Measurements from ENCODE around the gene CCDC180.

Gene CCDC180

GRCh38 chr9:97293207-97293721 is 14.2 kb upstream of the CCDC180 start:
- Histone ChIP-seq H3K36me3 (ENCODE audit: control insufficient read depth in 5 of 5, insufficient read depth in 5 of 5, low read length in 5 of 5) (peaks cover 5 to 48% (median 33%) of the 10 kb centered on the region in 5 donors), H3K27ac (ENCODE audit: low read depth, low read length) (no peak overlapping the region), H3K4me1 (ENCODE audit: control insufficient read depth in 5 of 5, insufficient read depth in 5 of 5, low read length in 5 of 5) (peaks cover 6 to 29% (median 20%) of the 10 kb centered on the region in 5 donors), H3K4me3 (ENCODE audit: low read depth in 1 of 5, low read length in 5 of 5) (peak overlapping the region in 1 of 5 donors; percentile 44), H3K27me3 (ENCODE audit: control insufficient read depth in 5 of 5, insufficient read depth in 4 of 5, low read length in 5 of 5) (no peaks in the 10 kb centered on the region), H3K9me3 (ENCODE audit: control insufficient read depth in 5 of 5, low read length in 5 of 5) (peaks cover 0 to 10% (median 5%) of the 10 kb centered on the region in 5 donors), H3K9ac (ENCODE audit: low read length in 5 of 5) (no peak overlapping the region)

- H3K36me3 ChIP-seq (ENCODE audit: control insufficient read depth in 5 of 5, insufficient read depth in 5 of 5, low read length in 5 of 5) = peaks cover 4 to 42% (median 28%) of the 10 kb centered on the region in 5 donors
- H3K27me3 ChIP-seq (ENCODE audit: control insufficient read depth in 5 of 5, insufficient read depth in 4 of 5, low read length in 5 of 5) = no peaks in the 10 kb centered on the region
- H3K27ac ChIP-seq (ENCODE audit: low read depth, low read length) = no peak overlapping the region
- H3K9ac ChIP-seq (ENCODE audit: low read length in 5 of 5) = no peak overlapping the region
- peak overlapping the region in 2 of 5 donors; percentile 3 to 44 for H3K4me3 ChIP-seq (ENCODE audit: low read depth in 1 of 5, low read length in 5 of 5)
- peaks cover 0 to 10% (median 5%) of the 10 kb centered on the region in 5 donors for H3K9me3 ChIP-seq (ENCODE audit: control insufficient read depth in 5 of 5, low read length in 5 of 5)
- peaks cover 6 to 29% (median 20%) of the 10 kb centered on the region in 5 donors for H3K4me1 ChIP-seq (ENCODE audit: control insufficient read depth in 5 of 5, insufficient read depth in 5 of 5, low read length in 5 of 5)
Observed at GRCh38 chr9:97293818-97294217, 13.6 kb upstream of the CCDC180 start.

- H3K9me3 ChIP-seq (ENCODE audit: control insufficient read depth in 5 of 5, low read length in 5 of 5) = peaks cover 0 to 14% (median 5%) of the 10 kb centered on the region in 5 donors
- no peak overlapping the region for H3K4me3 ChIP-seq (ENCODE audit: low read depth in 1 of 5, low read length in 5 of 5)
- no peaks in the 10 kb centered on the region for H3K27me3 ChIP-seq (ENCODE audit: control insufficient read depth in 5 of 5, insufficient read depth in 4 of 5, low read length in 5 of 5)
- peaks cover 6 to 26% (median 18%) of the 10 kb centered on the region in 5 donors for H3K4me1 ChIP-seq (ENCODE audit: control insufficient read depth in 5 of 5, insufficient read depth in 5 of 5, low read length in 5 of 5)
- H3K9ac ChIP-seq (ENCODE audit: low read length in 5 of 5) = no peak overlapping the region
- H3K36me3 ChIP-seq (ENCODE audit: control insufficient read depth in 5 of 5, insufficient read depth in 5 of 5, low read length in 5 of 5) = peaks cover 0 to 10% (median 4%) of the 10 kb centered on the region in 5 donors
- no peak overlapping the region for H3K27ac ChIP-seq (ENCODE audit: low read depth, low read length)
Observed at GRCh38 chr9:97297889-97298288, 9.6 kb upstream of the CCDC180 start.

- H3K4me3 ChIP-seq (ENCODE audit: low read depth in 1 of 5, low read length in 5 of 5) = no peak overlapping the region
- H3K27me3 ChIP-seq (ENCODE audit: control insufficient read depth in 5 of 5, insufficient read depth in 4 of 5, low read length in 5 of 5) = no peaks in the 10 kb centered on the region
- H3K4me1 ChIP-seq (ENCODE audit: control insufficient read depth in 5 of 5, insufficient read depth in 5 of 5, low read length in 5 of 5) = peaks cover 0 to 5% (median under 1%) of the 10 kb centered on the region in 5 donors
- peaks cover 0 to 14% (median 5%) of the 10 kb centered on the region in 5 donors for H3K9me3 ChIP-seq (ENCODE audit: control insufficient read depth in 5 of 5, low read length in 5 of 5)
- H3K36me3 ChIP-seq (ENCODE audit: control insufficient read depth in 5 of 5, insufficient read depth in 5 of 5, low read length in 5 of 5) = peaks cover 0 to 6% (median 1%) of the 10 kb centered on the region in 5 donors
- no peak overlapping the region for H3K9ac ChIP-seq (ENCODE audit: low read length in 5 of 5)
- H3K27ac ChIP-seq (ENCODE audit: low read depth, low read length) = no peak overlapping the region
Observed at GRCh38 chr9:97299809-97300414, 7.5 kb upstream of the CCDC180 start.

GRCh38 chr9:97300586-97300985 is 6.9 kb upstream of the CCDC180 start:
- no peaks in the 10 kb centered on the region for H3K4me1 ChIP-seq (ENCODE audit: control insufficient read depth in 5 of 5, insufficient read depth in 5 of 5, low read length in 5 of 5)
- no peak overlapping the region for H3K27ac ChIP-seq (ENCODE audit: low read depth, low read length)
- H3K9ac ChIP-seq (ENCODE audit: low read length in 5 of 5) = no peak overlapping the region
- no peak overlapping the region for H3K4me3 ChIP-seq (ENCODE audit: low read depth in 1 of 5, low read length in 5 of 5)
- H3K9me3 ChIP-seq (ENCODE audit: control insufficient read depth in 5 of 5, low read length in 5 of 5) = peaks cover 0 to 14% (median 5%) of the 10 kb centered on the region in 5 donors
- no peaks in the 10 kb centered on the region for H3K36me3 ChIP-seq (ENCODE audit: control insufficient read depth in 5 of 5, insufficient read depth in 5 of 5, low read length in 5 of 5)
- H3K27me3 ChIP-seq (ENCODE audit: control insufficient read depth in 5 of 5, insufficient read depth in 4 of 5, low read length in 5 of 5) = no peaks in the 10 kb centered on the region

- H3K9ac ChIP-seq (ENCODE audit: low read length in 5 of 5) = no peak overlapping the region
- H3K27ac ChIP-seq (ENCODE audit: low read depth, low read length) = no peak overlapping the region
- peaks cover 0 to 14% (median 5%) of the 10 kb centered on the region in 5 donors for H3K9me3 ChIP-seq (ENCODE audit: control insufficient read depth in 5 of 5, low read length in 5 of 5)
- H3K27me3 ChIP-seq (ENCODE audit: control insufficient read depth in 5 of 5, insufficient read depth in 4 of 5, low read length in 5 of 5) = no peaks in the 10 kb centered on the region
- no peaks in the 10 kb centered on the region for H3K36me3 ChIP-seq (ENCODE audit: control insufficient read depth in 5 of 5, insufficient read depth in 5 of 5, low read length in 5 of 5)
- H3K4me3 ChIP-seq (ENCODE audit: low read depth in 1 of 5, low read length in 5 of 5) = no peak overlapping the region
- peaks cover 0 to 4% (median 2%) of the 10 kb centered on the region in 5 donors for H3K4me1 ChIP-seq (ENCODE audit: control insufficient read depth in 5 of 5, insufficient read depth in 5 of 5, low read length in 5 of 5)
Observed at GRCh38 chr9:97301974-97302373, 5.5 kb upstream of the CCDC180 start.

GRCh38 chr9:97304586-97304985 is 2.9 kb upstream of the CCDC180 start:
- no peak overlapping the region for H3K9ac ChIP-seq (ENCODE audit: low read length in 5 of 5)
- no peak overlapping the region for H3K27ac ChIP-seq (ENCODE audit: low read depth, low read length)
- H3K9me3 ChIP-seq (ENCODE audit: control insufficient read depth in 5 of 5, low read length in 5 of 5) = peaks cover 0 to 4% (median 0%) of the 10 kb centered on the region in 5 donors
- H3K27me3 ChIP-seq (ENCODE audit: control insufficient read depth in 5 of 5, insufficient read depth in 4 of 5, low read length in 5 of 5) = no peaks in the 10 kb centered on the region
- H3K36me3 ChIP-seq (ENCODE audit: control insufficient read depth in 5 of 5, insufficient read depth in 5 of 5, low read length in 5 of 5) = peaks cover 0 to 5% (median 4%) of the 10 kb centered on the region in 5 donors
- H3K4me1 ChIP-seq (ENCODE audit: control insufficient read depth in 5 of 5, insufficient read depth in 5 of 5, low read length in 5 of 5) = peaks cover 0 to 16% (median 12%) of the 10 kb centered on the region in 5 donors
- no peak overlapping the region for H3K4me3 ChIP-seq (ENCODE audit: low read depth in 1 of 5, low read length in 5 of 5)

GRCh38 chr9:97305501-97306298 is 1.8 kb upstream of the CCDC180 start:
- Histone ChIP-seq H3K36me3 (ENCODE audit: control insufficient read depth in 5 of 5, insufficient read depth in 5 of 5, low read length in 5 of 5) (peaks cover 0 to 14% (median 11%) of the 10 kb centered on the region in 5 donors), H3K27me3 (ENCODE audit: control insufficient read depth in 5 of 5, insufficient read depth in 4 of 5, low read length in 5 of 5) (no peaks in the 10 kb centered on the region), H3K27ac (ENCODE audit: low read depth, low read length) (no peak overlapping the region), H3K9ac (ENCODE audit: low read length in 5 of 5) (no peak overlapping the region), H3K4me3 (ENCODE audit: low read depth in 1 of 5, low read length in 5 of 5) (no peak overlapping the region), H3K4me1 (ENCODE audit: control insufficient read depth in 5 of 5, insufficient read depth in 5 of 5, low read length in 5 of 5) (peaks cover 0 to 16% (median 12%) of the 10 kb centered on the region in 5 donors), H3K9me3 (ENCODE audit: control insufficient read depth in 5 of 5, low read length in 5 of 5) (peaks cover 0 to 4% (median 0%) of the 10 kb centered on the region in 5 donors)

- peak overlapping the region in 4 of 5 donors; percentile 49 to 66 (median 55) for H3K4me3 ChIP-seq (ENCODE audit: low read depth in 1 of 5, low read length in 5 of 5)
- H3K4me1 ChIP-seq (ENCODE audit: control insufficient read depth in 5 of 5, insufficient read depth in 5 of 5, low read length in 5 of 5) = peaks cover 0 to 16% (median 12%) of the 10 kb centered on the region in 5 donors
- H3K9me3 ChIP-seq (ENCODE audit: control insufficient read depth in 5 of 5, low read length in 5 of 5) = peaks cover 0 to 3% (median 0%) of the 10 kb centered on the region in 5 donors
- no peak overlapping the region for H3K27ac ChIP-seq (ENCODE audit: low read depth, low read length)
- H3K36me3 ChIP-seq (ENCODE audit: control insufficient read depth in 5 of 5, insufficient read depth in 5 of 5, low read length in 5 of 5) = peaks cover 0 to 26% (median 16%) of the 10 kb centered on the region in 5 donors
- peak overlapping the region in 2 of 5 donors; percentile 50 to 56 for H3K9ac ChIP-seq (ENCODE audit: low read length in 5 of 5)
- H3K27me3 ChIP-seq (ENCODE audit: control insufficient read depth in 5 of 5, insufficient read depth in 4 of 5, low read length in 5 of 5) = no peaks in the 10 kb centered on the region
Observed at GRCh38 chr9:97307091-97307490, 368 bp upstream of the CCDC180 start.

Measured in subcutaneous abdominal adipose tissue (tissue), 5 donors.